Measurements from ENCODE around the gene SPHK1. TPM values are rescaled to one million over a fixed set of nuclear protein-coding genes. Genes with fewer than 3 reads are reported as not detected.

SPHK1 gene, protein sequence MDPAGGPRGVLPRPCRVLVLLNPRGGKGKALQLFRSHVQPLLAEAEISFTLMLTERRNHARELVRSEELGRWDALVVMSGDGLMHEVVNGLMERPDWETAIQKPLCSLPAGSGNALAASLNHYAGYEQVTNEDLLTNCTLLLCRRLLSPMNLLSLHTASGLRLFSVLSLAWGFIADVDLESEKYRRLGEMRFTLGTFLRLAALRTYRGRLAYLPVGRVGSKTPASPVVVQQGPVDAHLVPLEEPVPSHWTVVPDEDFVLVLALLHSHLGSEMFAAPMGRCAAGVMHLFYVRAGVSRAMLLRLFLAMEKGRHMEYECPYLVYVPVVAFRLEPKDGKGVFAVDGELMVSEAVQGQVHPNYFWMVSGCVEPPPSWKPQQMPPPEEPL
- 3.4 TPM for total RNA-seq

DNA sequence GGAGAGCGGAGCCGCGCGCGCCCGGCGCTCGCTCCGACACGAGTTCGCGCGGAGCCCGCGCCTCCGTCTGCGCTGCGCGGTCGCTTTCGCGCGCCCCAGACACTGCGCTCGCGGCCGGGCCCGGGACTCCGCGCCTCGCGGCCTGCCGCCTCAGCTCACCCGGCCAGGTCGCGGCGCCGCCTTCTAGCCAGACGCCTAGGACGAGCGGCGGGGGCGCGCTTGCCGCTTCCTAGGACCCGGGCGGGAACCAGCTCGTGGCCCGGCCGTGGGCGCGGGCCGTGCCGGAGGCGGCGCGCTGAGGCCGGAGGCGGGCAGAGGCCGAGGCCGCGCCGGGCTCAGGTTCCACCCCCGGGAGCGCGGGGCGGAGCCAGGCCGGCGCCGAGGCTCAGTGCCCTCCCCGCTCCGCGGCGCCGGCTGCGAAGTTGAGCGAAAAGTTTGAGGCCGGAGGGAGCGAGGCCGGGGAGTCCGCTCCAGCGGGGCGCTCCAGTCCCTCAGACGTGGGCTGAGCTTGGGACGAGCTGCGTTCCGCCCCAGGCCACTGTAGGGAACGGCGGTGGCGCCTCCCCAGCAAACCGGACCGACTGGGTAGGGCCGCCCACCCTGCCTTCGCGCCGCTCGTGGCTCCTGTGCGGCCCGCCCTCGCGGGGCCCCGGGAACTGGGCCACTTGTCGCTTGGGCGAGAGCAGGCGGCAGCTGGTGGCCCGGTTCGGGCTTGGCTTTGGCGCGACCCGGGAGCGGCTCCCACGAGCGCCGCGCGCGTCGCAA, at the start of gene SPHK1:
TSS of gene SPHK1 (plus strand) at position 388 of the 765 bp plus-strand sequence. CDS start 1,036 bp downstream, outside the sequence.

DNA sequence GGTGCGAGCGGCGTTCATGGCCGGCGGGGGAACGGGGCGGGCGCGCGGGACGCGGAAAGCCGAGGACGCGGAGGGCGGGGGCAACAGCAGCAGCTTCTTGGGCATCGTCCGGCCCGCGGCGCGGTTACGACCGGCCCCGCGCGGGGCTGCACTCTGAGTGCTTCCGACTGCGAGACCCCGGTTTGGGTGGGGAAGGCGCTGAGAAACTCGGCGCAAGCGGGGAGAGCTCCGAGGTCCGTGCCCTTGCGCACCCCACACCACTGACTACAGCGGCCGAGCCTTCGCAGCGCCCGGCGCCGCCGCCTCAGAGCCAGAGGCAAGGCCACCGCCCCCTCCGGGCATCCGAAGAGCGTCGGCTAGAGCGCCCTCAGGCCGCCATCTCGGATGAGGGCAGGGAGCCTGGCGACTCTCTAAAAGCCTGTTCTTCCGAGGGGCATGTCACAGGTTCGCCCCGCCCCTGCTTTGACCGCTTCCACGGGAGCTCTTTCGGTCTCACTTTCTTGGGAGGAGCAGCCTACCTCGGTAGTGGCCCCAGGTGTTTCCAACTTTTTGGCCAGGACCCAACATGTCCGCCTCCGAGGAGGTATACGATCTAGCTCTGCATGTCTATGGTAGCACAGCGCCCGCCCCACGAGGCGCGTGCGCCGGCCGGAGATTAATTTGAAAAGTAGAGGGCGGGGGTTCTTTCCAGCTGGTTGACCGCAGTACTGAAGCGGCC, 30.7 kb upstream of the SPHK1 start, which contains the start of gene PRPSAP1:
TSS of gene PRPSAP1 (minus strand) at position 318 of the 718 bp plus-strand sequence. CDS start at position 105, 213 bp downstream.

Small RNAs within 50 kb of the gene (small RNA-seq; reads per million reads assigned to genes)
- gene RNU6-24P (ENCODE audit: low replicate concordance): not detected

Other genes with a start within 250 kb of the SPHK1 start
- 21.6 TPM for gene FOXJ1, start 243.4 kb upstream of the SPHK1 start, total RNA-seq
- gene RNF157, start 144.1 kb upstream of the SPHK1 start, total RNA-seq: 13.4 TPM
- 15.1 TPM for gene UBALD2, start 119.3 kb upstream of the SPHK1 start, total RNA-seq
- 4.3 TPM for gene QRICH2, start 76.3 kb upstream of the SPHK1 start, total RNA-seq
- gene PRPSAP1, start 30.7 kb upstream of the SPHK1 start, total RNA-seq: 52.8 TPM
- 30.9 TPM for gene UBE2O, start 68.5 kb downstream of the SPHK1 start, total RNA-seq
- gene AANAT, start 83.0 kb downstream of the SPHK1 start, total RNA-seq: 0.41 TPM
- gene RHBDF2, start 116.8 kb downstream of the SPHK1 start, total RNA-seq: 12.9 TPM
- gene CYGB, start 153.1 kb downstream of the SPHK1 start, total RNA-seq: 18.4 TPM
- 4.6 TPM for gene PRCD, start 155.4 kb downstream of the SPHK1 start, total RNA-seq
- gene ST6GALNAC2, start 201.3 kb downstream of the SPHK1 start, total RNA-seq: 6.9 TPM

Data from metanephros (tissue), 2 donors.